ENCODE results near the gene YPEL5.

YPEL5 gene

GRCh38 chr2:30172627-30173026 is 25.8 kb downstream of the YPEL5 start:
- no peak for DNase-seq (ENCODE audit: low spot score)

- DNase-seq (ENCODE audit: low spot score): no peak
Measured at GRCh38 chr2:30177440-30177839, 30.6 kb downstream of the YPEL5 start.

DNA sequence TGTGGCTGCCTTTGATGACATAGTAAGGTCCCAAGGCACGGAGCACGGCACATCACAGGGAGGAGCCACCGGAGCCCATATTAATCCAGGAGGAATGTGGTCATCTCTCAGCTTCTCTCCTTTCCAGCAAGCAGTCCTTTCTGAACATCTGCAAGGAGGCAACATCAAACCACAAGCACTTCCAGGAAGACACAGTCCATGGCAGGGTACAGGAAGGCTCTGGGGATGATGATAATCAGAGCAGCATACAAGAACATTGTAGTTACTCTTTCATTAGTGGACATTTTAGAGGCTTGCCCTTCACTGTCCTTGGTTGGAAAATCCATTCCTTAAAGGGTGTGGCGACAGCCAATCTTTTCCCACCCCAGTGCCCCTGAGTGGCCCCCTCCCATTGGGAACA is 31.1 kb downstream of the YPEL5 start:
- DNase-seq (ENCODE audit: low spot score): no peak

DNA sequence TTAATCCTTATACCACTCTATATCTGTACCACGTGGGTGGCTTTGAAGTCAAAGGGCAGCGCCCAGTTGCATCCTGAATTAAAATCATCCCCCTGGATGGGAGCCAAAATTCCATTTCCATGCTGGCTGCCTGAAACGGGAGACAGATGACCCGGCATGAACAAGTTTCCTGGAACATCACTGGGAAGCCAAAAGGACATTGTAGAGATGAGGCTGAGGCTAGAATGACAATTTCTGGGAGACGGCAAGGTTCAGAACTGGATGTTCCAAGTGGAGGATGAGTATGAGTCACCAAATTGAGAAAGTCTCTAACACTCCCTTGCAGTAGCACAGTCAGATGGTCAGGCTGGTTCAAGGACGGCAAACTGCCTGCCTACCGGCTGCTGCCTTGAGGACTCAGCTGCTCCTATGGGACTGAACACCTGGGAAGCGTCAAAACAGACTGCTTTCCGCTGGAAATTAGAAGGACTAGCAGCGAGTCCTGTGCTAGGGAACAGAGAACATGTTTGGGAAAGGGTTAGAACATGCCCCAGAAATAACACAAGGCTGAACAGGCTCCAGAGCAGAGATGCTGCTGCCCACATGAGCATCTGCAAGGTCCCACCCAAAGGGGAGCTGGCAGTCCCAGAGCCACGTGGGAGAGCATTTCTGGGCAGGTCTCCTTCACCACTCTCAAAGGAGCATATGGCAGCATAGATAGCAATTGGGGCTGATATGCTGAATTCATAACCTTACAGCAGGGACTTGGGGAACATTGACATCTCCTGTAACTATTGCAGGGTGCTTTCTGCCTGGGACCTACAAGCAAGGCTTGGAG is 32.0 kb downstream of the YPEL5 start:
- peak; percentile 79 for DNase-seq (ENCODE audit: low spot score)

- DNase-seq (ENCODE audit: low spot score): no peak
Measured at GRCh38 chr2:30179536-30179935, 32.7 kb downstream of the YPEL5 start.

GRCh38 chr2:30180226-30180625 is 33.4 kb downstream of the YPEL5 start:
- no peak for DNase-seq (ENCODE audit: low spot score)

DNA sequence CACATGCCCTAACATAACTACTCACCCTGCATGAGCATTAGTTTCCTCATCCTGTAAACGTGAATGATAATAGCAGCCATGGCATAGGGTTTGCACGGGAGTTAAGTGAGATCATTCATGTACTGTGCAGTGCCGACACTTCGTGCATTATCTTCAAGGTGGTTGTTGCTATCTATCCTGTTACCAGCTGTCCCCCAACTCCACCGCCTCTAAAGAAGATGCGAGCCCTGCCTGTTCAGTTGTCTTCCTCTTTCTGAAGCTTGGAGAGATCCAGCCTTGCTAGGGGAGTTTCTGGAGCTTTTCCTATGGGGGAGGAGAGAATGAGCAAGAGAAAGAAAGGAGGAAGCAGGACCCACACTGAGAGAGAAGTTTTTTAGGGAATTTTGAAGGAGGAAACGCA is 34.4 kb downstream of the YPEL5 start:
- no peak for DNase-seq (ENCODE audit: low spot score)

DNA sequence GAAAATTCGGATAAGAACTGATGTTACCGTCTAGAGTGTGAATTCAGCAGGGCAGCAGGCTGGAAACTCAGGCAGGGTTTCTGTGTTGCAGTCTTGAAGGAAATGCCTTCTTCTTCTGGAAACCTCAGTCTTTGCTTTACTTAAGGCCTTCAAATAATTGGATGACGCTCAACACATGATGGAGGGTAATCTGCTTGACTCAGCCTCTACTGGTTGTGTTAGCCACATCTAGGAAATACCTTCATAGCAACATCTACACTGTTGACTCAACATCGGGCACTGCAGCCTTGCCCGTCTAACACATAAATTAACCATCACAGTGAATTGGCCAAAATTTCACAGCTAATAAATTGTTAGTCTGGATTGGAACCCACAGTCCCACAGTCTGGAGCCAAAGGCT is 37.2 kb downstream of the YPEL5 start:
- no peak for DNase-seq (ENCODE audit: low spot score)

- no peak for DNase-seq (ENCODE audit: low spot score)
Measured at GRCh38 chr2:30185178-30185577, 38.4 kb downstream of the YPEL5 start.

- no peak for DNase-seq (ENCODE audit: low spot score)
Measured at GRCh38 chr2:30188292-30188691, 41.5 kb downstream of the YPEL5 start.

GRCh38 chr2:30190637-30191036 is 43.8 kb downstream of the YPEL5 start:
- DNase-seq (ENCODE audit: low spot score): no peak

DNA sequence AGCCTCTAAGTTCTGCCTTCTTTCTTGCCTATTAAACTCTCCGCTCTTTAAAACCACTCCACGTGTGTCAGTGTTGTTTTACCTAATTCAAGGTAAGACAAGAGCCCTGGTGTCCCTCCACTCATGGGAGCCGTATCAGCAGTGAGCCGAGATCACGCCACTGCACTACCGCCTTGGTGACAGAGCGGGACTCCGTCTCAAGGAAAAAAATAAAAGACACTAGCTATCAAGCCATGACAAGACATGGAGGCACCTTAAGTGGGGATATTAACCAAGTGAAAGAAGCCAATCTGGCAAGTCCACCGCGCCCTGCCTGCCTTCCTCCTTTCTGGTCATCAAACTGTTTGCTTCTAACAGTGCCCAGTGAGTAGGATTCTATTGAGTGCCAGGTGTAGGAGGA is 44.3 kb downstream of the YPEL5 start:
- no peak for DNase-seq (ENCODE audit: low spot score)

DNA sequence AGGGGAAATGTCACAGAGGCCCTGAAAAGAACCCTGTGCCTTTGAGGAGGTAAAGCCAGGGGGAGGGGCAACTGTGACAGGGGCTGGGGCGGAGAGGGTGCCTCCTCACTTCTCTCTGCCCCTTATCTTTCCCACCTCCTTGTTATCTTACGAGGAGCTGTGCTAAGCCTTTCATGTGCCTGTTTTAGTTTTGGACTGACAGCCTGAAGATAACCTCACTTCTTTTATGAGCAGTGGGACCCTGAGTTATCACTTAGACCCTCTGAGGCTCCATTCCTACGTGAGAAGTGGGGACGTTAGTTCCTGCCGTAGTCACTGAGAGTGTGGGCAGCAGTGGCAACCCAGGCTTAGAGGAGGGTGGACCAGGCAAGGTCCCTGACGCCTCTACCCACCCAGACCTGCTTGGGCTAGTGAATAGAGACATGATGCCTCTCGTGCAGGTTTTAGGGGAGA is 45.0 kb downstream of the YPEL5 start:
- DNase-seq (ENCODE audit: low spot score): no peak

DNA sequence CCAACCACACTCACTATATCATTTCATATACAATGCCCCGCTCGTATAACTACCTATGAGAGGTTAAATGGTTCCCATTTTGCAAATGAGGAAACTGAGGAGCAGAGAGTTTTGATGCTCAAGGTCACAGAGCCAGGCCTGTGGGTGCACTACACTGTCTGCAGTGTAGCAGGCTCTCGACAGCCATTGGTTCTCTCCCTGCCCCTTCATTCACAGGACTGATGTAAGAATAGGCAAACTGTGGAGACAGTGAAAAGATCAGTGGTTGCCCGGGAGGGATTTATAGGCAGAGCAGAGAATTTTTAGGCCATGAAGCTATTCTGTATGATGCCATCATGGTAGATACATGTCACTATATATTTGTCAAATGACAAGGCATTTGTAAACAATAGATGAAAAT is 45.5 kb downstream of the YPEL5 start:
- no peak for DNase-seq (ENCODE audit: low spot score)

- no peak for DNase-seq (ENCODE audit: low spot score)
Measured at GRCh38 chr2:30193104-30193681, 46.4 kb downstream of the YPEL5 start.

- no peak for DNase-seq (ENCODE audit: low spot score)
Measured at GRCh38 chr2:30194421-30194820, 47.6 kb downstream of the YPEL5 start.

- no peak for DNase-seq (ENCODE audit: low spot score)
Measured at GRCh38 chr2:30195016-30195415, 48.2 kb downstream of the YPEL5 start.

GRCh38 chr2:30197570-30198192 is 50.9 kb downstream of the YPEL5 start:
- no peak for DNase-seq (ENCODE audit: low spot score)

GRCh38 chr2:30201990-30202389 is 55.2 kb downstream of the YPEL5 start:
- DNase-seq (ENCODE audit: low spot score): no peak

- no peak for DNase-seq (ENCODE audit: low spot score)
Measured at GRCh38 chr2:30203156-30203555, 56.3 kb downstream of the YPEL5 start.

DNA sequence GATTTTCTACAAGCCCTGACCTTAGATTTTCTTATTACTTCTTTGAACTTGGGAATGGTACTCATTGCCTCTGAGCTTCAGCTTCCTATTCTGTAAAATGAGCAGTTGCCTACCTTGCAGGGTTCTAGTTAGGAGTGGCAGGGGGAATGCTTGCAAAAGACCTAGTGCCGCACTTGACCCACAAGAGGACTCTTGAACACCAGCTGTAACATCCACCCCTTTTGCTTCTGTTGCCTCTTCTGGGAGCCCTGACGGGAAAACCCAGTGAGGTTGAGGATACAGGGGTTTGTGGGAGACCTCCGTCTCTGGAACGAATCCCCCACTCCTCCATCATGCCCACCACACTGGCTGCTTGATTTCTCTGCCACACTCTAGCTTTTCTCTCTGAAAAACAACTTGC is 57.5 kb downstream of the YPEL5 start:
- no peak for DNase-seq (ENCODE audit: low spot score)

DNA sequence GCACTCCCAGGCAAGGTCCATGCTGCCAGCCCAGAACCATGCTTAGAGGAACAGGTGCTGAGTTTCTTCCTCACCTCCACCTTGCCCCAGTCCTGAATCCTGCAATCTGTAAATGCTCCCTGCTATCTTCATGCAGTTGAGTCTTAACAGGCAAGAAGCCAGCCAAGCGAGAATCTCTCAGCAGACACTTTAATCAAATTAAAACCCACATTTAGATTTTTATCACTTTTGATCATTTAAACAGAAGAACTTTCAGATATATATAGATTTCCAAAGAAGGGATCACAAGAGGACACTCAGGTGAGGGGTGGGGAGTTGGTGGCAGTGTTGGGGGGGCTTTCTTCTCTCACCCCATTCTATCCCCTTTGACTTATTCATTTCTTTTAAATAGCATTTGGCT is 58.6 kb downstream of the YPEL5 start:
- DNase-seq (ENCODE audit: low spot score): no peak

All from hepatic stellate cell (primary cell).